GM19099 (cell line): ENCODE measurements around the gene DOCK3.

Source experiments
- POLR2A ChIP-seq: IDR thresholded peaks from 3 replicates; pipeline ENCODE4 v1.6.1; 2011; ENCODE audit warnings: low read depth; ENCODE audit not compliant: insufficient read length; ENCODE audit errors: extremely low read depth

The DOCK3 gene

DNA sequence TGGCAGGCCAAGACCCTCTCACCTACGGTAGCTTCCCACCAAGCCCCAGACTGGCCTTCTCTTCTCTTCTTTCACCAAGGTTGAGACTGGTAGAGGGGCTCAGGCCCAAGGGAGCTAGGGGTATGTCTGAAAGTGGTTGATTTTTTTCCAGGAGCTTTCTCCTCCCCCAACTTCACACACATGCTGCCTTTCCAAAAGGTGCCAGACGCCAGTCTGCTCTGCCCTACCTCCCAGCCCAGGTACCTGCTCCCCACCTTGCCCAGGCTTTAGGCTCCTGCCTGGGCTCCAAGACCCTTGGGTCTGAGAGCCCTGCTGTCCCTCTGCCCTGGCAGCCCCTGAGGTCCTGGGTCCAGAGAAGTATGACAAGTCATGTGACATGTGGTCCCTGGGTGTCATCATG lies 29.3 kb upstream of the DOCK3 start:
- no peak for TF ChIP-seq POLR2A

- TF ChIP-seq POLR2A: no peak
Observed at GRCh38 chr3:50648313-50648712, 26.4 kb upstream of the DOCK3 start.

GRCh38 chr3:50648944-50649343 lies 25.8 kb upstream of the DOCK3 start:
- no peak for TF ChIP-seq POLR2A

GRCh38 chr3:50649451-50649931 lies 25.2 kb upstream of the DOCK3 start:
- no peak for TF ChIP-seq POLR2A

DNA sequence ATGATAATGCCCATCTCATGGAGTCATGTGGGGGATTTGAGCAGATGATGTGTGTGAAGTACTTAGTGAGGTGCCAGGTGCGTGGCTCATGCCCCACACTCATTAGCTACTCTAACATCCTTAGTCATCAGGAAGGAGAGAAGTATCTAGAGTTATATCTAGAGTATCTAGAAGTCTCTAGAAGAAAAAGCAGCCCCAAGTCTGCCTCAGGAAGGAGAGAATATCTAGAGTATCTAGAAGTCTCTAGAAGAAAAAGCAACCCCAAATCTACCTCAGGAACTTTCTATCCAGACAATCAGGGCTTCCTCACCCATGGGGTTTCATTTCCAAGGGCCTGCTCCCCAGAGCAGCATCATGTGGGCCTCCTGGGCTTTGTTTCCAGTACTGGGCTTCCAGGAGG lies 24.7 kb upstream of the DOCK3 start:
- no peak for TF ChIP-seq POLR2A

GRCh38 chr3:50651445-50651844 lies 23.3 kb upstream of the DOCK3 start:
- TF ChIP-seq POLR2A: no peak

- TF ChIP-seq POLR2A: no peak
Observed at GRCh38 chr3:50651920-50652529, 22.7 kb upstream of the DOCK3 start.

DNA sequence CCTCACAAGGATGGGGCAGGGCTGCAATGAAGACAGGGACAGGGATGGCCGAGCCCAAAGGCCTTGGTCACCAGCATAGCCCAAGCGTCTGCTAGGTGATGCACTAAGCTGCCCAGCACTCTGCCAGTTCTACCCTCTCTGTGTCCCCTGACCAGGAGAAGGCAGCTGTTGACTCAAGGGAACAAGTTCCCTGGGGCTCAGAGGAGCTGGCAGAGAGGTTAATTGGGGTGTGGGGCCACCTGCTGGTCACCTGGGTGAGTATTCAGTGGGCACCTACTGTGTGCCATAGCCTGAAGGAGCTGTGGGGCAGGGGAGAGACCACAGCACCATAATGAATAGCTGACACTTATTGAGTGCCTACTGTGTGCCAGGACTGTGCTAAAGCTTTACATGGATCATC lies 22.0 kb upstream of the DOCK3 start:
- no peak for TF ChIP-seq POLR2A

DNA sequence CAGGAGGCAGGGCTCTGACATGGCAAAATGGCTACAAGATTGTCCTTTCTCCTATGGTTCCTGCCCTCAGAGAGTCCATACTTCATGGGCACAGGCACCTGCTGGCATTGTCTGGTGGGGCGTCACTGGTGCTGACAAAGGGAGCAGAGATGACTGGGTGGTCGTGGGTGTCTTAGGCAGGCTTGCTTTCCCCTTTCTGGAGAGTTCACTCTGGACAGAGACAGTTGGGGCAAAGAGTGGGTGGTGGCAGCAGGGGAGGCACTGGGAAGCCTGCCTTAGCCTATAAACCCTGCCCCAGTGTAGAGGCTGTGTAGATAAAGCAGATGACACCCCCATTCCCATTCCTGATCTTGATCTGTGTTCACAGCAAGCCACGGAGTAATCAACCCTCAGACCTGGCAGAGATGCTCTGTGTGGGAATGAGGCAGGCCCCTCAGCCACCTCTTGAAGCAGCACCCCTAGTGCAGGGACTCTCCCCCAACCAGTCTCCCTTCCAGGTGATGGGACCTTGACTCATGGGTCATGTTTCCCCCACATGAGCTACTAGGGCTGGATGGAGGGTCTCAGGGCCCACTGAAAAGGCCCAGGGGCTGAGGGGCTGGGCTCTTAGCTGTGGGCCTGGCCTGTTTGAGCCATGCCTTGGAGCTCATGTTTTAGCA lies 20.7 kb upstream of the DOCK3 start:
- no peak for TF ChIP-seq POLR2A

- no peak for TF ChIP-seq POLR2A
Observed at GRCh38 chr3:50655009-50655830, 19.5 kb upstream of the DOCK3 start.

- no peak for TF ChIP-seq POLR2A
Observed at GRCh38 chr3:50656417-50657195, 18.1 kb upstream of the DOCK3 start.

DNA sequence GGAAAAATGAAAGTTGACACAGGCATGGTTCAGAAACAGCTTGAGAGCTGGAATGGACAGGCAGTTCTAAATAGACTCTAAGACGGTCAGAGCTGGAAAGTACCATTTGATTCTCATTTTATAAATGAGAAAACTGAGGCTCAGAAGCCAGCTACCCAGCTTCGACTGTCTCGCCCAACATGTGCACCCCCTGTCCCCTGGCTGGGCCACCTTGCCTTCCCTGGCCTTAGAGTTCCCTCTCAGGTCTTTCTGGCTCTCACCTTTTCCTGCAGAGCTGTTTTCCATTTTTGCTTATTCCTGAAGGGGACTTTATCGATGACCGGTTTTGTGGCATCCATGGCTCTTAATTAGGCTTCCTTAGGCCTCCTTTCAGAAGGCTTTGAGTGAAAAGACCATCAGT lies 17.3 kb upstream of the DOCK3 start:
- TF ChIP-seq POLR2A: no peak

DNA sequence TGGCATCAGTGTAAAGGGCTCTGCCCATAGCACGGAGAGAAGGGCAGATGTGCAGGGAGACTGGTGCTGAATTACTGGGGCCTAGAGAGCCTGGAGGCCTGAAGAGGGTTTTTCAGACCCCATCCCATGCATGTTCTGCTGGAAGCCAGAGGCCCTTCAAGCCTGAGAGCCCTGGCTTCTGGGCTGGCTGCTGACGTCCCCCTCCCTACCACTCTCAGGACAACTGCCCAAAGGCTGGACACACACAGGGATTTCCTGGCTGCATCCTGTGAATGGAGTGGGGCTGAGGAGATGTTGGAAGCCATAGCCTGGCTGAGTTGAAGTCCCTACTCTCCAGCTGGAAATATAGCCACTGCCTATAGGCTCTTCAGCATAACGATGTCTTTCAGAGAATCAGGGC lies 16.9 kb upstream of the DOCK3 start:
- TF ChIP-seq POLR2A: no peak

DNA sequence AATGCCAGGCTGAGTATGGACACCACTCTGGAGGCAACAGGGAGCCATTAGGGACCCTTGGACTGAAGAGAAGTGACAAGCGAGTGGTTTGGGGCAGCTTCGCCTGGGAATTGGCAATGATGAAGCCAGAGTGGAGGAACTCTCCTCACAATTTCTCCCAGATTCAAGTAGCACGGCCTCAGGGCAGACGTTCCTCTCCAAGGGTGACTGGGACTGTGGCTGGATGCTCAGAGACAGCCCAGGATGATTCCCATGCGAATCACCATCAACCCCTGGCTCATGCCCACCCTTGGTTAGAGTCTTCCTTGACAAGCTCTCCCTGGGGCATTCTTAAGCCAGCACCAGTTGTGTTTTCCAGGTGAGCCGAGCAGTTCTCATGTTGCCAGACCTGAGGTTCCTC lies 16.3 kb upstream of the DOCK3 start:
- TF ChIP-seq POLR2A: no peak

DNA sequence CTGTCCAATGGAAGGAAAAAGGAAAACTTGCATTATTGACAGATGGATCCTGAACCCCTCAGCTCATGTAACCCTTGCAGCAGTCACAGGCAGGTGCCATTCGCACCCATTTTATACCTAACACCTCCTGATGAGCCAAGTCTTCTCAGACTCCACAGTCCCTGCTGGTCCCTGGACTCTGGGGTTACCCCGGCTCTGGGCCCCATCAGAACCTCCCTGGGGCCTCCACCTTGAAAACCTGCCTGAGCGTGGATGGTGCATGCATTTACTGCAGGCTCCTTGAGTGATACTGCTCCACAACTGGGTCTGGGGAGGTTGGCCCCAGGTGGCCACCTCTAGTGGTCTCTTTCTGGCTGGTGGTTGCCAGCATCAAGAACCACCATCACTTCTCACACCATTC lies 15.9 kb upstream of the DOCK3 start:
- TF ChIP-seq POLR2A: no peak

GRCh38 chr3:50660386-50660785 lies 14.3 kb upstream of the DOCK3 start:
- no peak for TF ChIP-seq POLR2A

DNA sequence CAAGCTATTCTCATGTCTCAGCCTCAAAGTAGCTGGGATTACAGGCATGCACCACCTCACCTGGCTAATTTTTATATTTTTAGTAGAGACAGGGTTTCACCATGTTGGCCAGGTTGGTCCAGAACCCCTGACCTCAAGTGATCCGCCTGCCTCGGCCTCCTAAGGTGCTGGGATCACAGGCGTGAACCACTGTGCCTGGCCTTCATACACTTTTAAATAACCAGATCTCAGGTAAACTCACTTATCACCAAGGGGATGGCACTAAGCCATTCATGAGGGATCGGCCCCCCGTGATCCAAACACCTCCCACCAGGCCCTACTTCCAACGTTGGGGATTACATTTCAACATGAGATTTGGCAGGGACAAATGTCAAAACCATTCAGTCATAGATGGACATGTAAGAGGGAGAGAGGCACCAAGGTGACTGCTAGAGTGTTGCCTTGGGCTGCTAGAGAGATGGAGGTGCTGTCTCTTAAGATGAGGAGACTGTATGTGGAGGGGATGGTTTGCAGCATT lies 13.3 kb upstream of the DOCK3 start:
- no peak for TF ChIP-seq POLR2A
